Measurements from ENCODE around the gene PAFAH2.

The PAFAH2 gene

GRCh38 chr1:25997828-25998761 lies at the start of gene PAFAH2:
TSS of gene PAFAH2 (minus strand) at chr1:25998063. CDS start at chr1:25990816, 7,247 bp downstream.
- in situ Hi-C loops (cut with MboI; ENCODE audit: low sequenced_read_pairs) = no loop called here

DNA sequence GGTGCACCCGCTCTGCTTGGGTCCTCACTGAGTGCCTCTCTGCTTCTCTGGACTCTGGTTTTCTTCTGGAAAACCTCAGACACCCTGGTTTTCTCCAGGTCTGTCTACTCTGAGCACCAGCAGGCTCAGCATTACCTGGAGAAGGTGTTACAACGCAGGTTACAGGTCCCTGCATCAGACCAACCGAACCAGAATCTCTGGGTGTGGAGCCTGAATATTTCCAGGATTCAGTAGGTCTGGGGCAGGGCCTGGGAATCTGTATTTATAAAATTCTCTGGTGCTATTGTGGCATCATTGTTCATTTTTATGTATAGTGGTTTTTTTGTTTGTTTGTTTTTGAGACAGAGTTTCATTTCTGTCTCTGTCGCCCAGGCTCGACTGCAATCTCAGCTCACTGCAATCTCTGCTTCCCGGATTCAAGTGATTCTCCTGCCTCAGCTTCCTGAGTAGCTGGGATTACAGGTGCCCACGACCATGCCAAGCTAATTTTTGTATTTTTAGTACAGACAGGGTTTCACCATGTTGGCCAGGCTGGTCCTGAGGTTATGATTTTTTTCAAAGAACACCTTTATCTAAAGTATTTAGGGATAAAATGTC lies 49.5 kb upstream of the PAFAH2 start:
- in situ Hi-C loops (cut with MboI; ENCODE audit: low sequenced_read_pairs) = no loop called here

DNA sequence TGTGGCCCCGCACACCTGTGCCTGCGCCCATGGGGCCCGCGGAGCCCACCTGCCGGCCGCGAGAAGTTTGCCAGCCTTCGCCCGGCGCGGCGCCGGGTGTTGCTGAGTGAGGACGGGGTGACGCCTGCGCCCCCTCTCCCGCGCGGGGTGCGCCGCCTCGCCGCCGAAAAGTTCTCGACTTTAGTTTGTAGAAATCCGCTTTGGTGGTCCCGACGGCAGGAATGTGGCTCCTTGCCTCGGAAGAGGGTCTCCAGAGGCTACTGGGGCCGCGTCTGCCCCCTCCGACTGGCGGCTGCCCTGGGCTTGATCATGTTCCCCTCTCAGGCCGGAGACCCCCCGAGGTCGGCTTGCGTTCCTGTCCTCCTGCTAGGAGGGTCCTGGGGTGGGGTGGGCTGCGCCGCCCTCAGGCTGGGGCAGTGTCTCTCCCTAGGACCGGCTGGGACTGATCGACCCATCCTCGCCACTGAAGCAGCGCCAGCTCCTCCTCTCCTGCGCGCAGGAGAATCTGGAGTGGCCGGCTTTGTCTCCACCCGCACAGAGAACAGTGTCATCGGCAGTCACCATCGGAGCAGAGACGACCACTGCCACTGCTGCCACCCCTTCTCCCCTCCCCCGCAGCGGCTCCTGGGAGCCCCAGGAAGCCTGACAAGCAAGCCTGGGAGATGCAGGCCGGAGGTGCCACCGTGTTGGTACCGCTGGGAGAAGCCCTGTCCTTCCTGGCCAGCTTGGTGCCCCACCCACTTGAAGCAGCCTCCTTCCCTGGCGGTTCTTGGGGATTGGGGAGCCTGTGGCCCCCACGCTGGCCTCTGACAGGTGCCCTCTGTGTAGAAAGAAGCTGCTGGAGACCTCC lies 48.6 kb upstream of the PAFAH2 start:
- in situ Hi-C loops (cut with MboI; ENCODE audit: low sequenced_read_pairs) = no loop called here

- in situ Hi-C loops (cut with MboI; ENCODE audit: low sequenced_read_pairs) = no loop called here
Measured at GRCh38 chr1:26045722-26046245, 47.9 kb upstream of the PAFAH2 start, which contains the start of gene SLC30A2. TSS of gene SLC30A2 (minus strand) at chr1:26046118. CDS start at chr1:26045896, 222 bp downstream.

GRCh38 chr1:26044971-26045721 lies 47.3 kb upstream of the PAFAH2 start:
- in situ Hi-C loops (cut with MboI; ENCODE audit: low sequenced_read_pairs) = no loop called here

GRCh38 chr1:26044414-26044813 lies 46.6 kb upstream of the PAFAH2 start:
- in situ Hi-C loops (cut with MboI; ENCODE audit: low sequenced_read_pairs) = no loop called here

DNA sequence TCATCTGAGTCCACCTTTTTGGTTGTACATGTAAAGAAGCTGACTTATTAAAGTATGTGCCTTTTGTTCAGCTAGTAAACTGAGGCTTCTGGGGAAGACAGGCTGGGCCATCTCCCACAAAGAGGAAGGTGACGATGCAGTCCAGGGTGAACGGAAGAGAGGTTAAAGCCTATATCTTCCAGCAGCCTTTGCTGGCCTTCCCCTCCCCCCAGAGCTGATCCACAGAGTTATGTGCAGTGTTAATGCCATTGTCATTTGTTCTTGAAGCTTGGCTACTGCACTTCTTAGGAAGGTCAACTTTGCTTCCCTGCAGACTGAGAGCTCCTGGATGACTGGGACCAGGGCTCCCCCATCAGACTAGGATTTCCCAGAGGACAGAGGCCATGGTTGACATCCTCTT lies 45.9 kb upstream of the PAFAH2 start:
- in situ Hi-C loops (cut with MboI; ENCODE audit: low sequenced_read_pairs) = no loop called here

DNA sequence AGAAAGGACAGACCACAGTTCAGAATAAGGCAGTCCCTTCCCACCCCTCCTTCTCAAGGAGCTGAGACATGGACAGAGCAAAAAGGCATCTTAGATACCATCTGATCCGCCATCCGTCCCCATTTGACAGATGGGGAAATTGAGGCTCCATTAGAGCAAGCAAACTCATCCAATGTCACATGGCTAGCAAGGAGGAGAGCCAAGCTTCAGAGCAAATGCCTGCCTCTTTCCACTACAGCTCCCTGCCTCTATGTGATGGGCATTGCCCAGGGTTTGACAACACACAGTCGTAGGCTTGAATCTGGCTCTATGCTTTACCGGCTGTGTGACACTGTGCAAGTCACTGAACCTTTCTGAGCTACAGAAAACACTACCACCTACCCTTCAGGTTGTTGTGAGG lies 44.1 kb upstream of the PAFAH2 start:
- in situ Hi-C loops (cut with MboI; ENCODE audit: low sequenced_read_pairs) = no loop called here

DNA sequence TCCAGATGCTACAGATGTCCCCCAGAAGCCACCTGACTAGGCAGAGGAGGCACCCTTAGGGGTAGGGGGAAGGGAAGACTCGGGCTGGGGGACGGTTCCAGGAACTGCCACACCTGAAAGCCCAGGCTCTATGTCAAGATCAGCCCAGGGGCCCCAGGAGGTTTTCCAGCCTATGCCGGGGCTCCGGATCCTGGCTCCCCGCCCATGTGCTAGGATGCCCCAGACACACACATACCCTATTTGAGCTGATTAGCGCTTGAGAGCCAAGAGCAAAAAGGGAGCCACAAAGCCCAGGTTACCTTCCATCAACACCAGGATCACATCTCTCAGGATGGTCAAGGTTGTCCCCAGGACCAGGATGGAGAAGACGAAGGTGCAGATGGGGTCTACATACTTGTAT lies 43.5 kb upstream of the PAFAH2 start:
- in situ Hi-C loops (cut with MboI; ENCODE audit: low sequenced_read_pairs) = no loop called here

DNA sequence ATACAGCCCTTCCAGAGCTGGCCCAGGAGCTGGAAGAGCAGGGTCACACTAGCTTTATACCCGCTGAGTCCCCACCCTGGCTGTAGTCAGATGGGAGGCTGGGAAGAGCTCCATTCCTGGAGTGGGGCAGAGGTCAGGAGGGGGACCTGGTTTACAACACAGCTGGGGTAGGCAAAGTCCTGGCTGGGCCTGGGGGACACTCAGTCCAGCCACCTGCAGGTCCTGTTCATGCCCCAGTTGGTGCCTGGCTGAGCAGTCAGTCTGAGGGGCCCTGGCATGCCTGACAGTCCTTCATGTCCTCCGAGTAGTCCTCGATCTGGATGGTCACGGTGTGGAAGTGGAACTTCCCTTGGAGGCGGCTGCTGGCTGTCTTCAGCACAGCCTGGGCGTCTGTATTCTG lies 41.0 kb upstream of the PAFAH2 start:
- in situ Hi-C loops (cut with MboI; ENCODE audit: low sequenced_read_pairs) = no loop called here

GRCh38 chr1:26038477-26038876 lies 40.6 kb upstream of the PAFAH2 start:
- in situ Hi-C loops (cut with MboI; ENCODE audit: low sequenced_read_pairs) = no loop called here

DNA sequence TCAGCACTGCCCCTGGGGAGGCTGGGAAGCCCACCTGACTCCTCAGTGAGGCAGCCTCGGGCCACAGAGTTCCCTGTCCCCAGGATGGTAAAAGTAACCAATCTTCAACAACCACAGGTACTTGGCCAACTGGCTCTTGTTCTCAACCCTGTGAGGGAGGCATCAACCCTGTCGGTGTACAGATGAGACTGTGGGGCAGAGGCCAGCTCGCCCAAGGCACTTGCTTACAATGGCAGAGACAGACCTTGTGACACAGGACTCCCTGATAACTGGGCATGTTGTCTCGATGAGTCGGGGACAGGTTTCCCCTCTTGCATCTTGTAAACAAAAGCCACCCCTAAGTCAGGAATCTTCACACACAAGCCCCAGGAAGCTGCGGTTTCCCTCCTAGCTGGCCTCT lies 40.0 kb upstream of the PAFAH2 start:
- in situ Hi-C loops (cut with MboI; ENCODE audit: low sequenced_read_pairs) = no loop called here

- in situ Hi-C loops (cut with MboI; ENCODE audit: low sequenced_read_pairs) = no loop called here
Measured at GRCh38 chr1:26036756-26037281, 39.0 kb upstream of the PAFAH2 start.

- in situ Hi-C loops (cut with MboI; ENCODE audit: low sequenced_read_pairs) = no loop called here
Measured at GRCh38 chr1:26035959-26036755, 38.3 kb upstream of the PAFAH2 start.

DNA sequence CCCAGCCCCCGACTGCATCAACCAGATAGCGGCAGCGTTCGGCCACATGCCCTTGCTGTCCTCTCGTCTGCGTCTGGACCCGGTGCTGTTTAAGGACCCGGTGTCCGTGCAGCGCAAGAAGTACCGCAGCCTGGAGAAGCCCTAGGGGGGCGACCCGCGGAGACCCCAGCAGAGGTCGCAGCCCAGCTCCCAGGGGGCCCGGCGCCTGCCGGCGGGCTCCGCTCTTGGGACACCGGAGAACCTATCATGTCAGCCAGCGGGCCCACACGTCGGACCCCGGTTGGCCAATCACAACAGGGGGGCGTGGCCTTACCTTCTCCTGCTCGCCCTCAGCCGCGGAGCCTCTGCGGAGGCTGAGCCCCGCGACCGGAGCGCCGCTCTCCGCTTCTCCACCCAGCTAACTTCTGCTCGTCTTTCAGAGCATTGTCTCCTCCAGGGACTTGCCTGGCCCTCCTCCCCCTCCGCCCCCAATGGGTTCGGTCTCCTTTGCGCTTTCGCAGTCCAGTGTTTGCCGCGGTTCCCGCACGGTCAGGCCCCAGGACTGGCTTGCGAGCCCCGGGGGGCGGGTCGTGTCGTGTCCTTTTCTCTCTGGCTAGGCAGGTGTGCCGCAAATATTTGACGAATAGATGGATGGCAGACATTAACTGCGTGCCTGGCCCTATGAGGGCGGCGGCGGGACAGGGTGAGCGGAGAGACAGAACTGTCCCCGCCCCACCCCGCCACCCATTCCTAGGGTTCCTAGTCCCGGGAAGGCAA lies 37.5 kb upstream of the PAFAH2 start:
- in situ Hi-C loops (cut with MboI; ENCODE audit: low sequenced_read_pairs) = no loop called here

DNA sequence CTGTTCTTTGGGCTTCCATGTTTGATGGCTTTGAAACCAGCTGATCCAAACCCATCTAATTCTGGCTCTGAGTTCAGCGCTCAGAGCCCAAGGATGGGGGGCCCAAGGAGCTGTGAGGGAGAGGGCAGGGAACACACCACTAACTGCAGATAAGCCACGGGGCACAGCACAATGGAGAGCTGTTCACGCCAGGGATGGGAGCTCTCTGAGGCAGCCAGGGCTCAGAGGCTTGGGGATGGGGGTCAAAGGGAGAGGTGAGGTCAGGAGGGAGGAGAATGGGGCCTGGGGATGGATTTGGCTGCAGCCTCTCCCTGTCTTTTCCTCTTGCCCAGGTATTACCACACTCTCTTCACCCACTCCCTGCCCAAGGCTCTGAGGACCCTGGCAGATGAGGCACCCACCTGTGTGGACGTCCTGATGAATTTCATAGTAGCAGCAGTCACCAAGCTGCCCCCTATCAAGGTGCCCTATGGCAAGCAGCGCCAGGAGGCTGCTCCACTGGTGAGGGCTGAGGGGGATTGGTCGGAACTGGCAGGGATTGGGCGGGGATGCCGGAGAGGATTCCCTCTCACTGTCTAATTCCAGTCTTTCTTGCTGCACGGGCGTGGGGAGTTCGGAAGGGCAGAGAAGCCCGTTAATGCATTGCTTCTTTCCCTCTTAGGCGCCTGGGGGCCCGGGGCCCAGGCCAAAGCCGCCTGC lies 36.8 kb upstream of the PAFAH2 start:
- in situ Hi-C loops (cut with MboI; ENCODE audit: low sequenced_read_pairs) = no loop called here

DNA sequence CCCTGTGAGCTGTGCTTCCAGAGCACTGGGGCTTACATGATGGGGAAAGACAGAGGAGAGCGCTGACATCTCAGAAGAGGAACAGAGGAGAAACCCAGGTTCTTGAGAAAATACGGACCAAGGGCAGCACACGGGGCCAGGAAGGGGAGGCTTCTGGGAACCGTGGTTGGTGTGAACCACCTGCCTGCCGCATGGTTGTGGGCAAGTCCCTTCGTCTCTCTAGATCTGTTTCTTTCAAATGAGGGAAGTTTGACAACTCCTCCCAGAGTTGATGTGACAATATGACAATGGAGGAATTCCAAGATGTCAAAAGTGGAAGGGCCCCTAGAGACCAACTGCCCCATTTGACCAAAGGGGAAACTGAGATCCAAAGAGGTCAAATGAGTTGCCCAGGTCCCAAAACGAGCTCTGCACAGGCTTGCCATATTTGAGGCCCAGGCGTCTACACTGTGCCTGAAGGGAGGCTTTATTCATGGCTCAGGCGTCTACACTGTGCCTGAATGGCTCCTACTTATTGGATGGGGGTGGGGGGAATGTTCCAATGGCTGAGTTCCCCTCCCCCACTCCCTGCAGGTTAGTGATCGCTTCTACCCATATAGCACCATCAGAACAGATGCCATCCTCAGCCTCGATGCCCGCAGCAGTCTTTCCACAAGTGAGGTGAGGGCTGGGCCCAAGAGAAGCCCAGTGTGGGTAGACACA lies 34.9 kb upstream of the PAFAH2 start:
- in situ Hi-C loops (cut with MboI; ENCODE audit: low sequenced_read_pairs) = no loop called here

Data from HL-60/S4 treated with phorbol 12-myristate 13-acetate at 8.2 ng/mL for 4 days and 3 days (cell line).